OCI-LY7 (cell line): ENCODE data around the gene ZKSCAN5.
"Not testable (repeated sequence)": the region's sequence is repeated elsewhere in the genome, so short reads cannot be mapped to it uniquely, and the experiment has no call there.

Source experiments
- EZH2phosphoT487 ChIP-seq: fragments of 200-600 bp; sonication (generic); IDR thresholded peaks from 2 replicates; pipeline ENCODE4 v1.6.1; 2018; ENCODE audit warnings: low read depth, borderline replicate concordance, mild to moderate bottlenecking, mixed run types, antibody characterized with exemption, low read length, moderate library complexity, mixed read lengths
- TF ChIP-seq, protein P1 (sequence below): fragments of 200-600 bp; sonication (generic); conservative IDR thresholded peaks from 2 replicates; pipeline ENCODE4 v1.5.1; 2014; ENCODE audit warnings: mild to moderate bottlenecking, antibody characterized with exemption, low read length, moderate library complexity, mixed read lengths

GRCh38 chr7:99549545-99549944 is 45.1 kb downstream of the ZKSCAN5 start:
- not testable (repeated sequence) for TF ChIP-seq EZH2phosphoT487
- TF ChIP-seq, protein P1, sequence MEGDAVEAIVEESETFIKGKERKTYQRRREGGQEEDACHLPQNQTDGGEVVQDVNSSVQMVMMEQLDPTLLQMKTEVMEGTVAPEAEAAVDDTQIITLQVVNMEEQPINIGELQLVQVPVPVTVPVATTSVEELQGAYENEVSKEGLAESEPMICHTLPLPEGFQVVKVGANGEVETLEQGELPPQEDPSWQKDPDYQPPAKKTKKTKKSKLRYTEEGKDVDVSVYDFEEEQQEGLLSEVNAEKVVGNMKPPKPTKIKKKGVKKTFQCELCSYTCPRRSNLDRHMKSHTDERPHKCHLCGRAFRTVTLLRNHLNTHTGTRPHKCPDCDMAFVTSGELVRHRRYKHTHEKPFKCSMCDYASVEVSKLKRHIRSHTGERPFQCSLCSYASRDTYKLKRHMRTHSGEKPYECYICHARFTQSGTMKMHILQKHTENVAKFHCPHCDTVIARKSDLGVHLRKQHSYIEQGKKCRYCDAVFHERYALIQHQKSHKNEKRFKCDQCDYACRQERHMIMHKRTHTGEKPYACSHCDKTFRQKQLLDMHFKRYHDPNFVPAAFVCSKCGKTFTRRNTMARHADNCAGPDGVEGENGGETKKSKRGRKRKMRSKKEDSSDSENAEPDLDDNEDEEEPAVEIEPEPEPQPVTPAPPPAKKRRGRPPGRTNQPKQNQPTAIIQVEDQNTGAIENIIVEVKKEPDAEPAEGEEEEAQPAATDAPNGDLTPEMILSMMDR = not testable (repeated sequence)
